Lung microvascular endothelial cell (primary cell): ENCODE data around the gene CHRM1. TPM values are rescaled to one million over a fixed set of nuclear protein-coding genes. Genes with fewer than 3 reads are reported as not detected.
"Not testable (repeated sequence)": the region's sequence is repeated elsewhere in the genome, so short reads cannot be mapped to it uniquely, and the experiment has no call there.

Source experiments
- DNase-seq, 2 donors: peaks; one replicate each; pipeline versions ENCODE4 v3.0.0 to v3.0.0-alpha.2; 2010; ENCODE audit warnings: low read depth in 2 of 2
- total RNA-seq: library from RNA; depleted of rRNA; stranded (reverse); fragments of >200 nt; gene quantifications from 2 replicates; pipeline ENCODE4 v1.2.1, GENCODE V29; 2014

CHRM1 gene, protein sequence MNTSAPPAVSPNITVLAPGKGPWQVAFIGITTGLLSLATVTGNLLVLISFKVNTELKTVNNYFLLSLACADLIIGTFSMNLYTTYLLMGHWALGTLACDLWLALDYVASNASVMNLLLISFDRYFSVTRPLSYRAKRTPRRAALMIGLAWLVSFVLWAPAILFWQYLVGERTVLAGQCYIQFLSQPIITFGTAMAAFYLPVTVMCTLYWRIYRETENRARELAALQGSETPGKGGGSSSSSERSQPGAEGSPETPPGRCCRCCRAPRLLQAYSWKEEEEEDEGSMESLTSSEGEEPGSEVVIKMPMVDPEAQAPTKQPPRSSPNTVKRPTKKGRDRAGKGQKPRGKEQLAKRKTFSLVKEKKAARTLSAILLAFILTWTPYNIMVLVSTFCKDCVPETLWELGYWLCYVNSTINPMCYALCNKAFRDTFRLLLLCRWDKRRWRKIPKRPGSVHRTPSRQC
- total RNA-seq = not detected in 2 replicates

DNA sequence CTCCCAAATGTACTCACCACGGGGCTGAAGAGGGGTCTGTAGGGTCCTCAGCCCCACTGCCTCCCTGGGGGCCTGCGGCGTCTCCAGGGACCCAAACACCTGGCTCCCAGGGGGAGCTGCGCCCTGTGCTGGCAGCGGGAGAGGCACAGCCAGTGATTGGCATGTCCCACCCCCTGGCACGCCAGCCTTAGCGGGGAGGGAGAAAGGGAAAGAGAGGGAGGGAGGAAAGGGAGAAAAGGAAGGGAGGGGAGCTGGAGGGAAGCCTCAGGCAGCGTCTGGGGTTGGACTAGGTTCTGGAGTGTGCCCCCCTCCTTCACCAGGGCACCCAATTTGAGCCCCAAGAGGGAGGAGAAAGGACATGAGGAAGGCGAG lies at the start of gene CHRM1:
Gene CHRM1, minus strand, starts transcription at position 163 of the 372 bp plus-strand sequence. CDS start 10,263 bp downstream, outside the sequence.
- no peak for DNase-seq

DNA sequence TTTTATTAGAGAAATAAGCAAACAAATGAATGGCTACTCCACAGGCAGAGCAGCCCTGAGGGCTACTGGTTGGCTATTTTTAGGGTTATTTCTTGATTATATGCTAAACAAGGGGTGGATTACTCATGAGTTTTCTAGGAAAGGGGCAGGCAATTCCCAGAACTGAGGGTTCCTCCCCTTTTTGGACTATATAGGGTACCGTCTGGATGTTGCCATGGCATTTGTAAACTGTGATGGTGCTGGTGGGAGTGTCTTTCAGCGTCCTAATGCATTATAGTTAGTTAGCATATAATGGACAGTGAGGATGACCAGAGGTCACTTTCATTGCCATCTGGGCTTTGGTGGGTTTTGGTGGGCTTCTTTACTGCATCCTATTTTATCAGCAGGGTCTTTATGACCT lies 44.4 kb upstream of the CHRM1 start:
- DNase-seq = no peak

DNA sequence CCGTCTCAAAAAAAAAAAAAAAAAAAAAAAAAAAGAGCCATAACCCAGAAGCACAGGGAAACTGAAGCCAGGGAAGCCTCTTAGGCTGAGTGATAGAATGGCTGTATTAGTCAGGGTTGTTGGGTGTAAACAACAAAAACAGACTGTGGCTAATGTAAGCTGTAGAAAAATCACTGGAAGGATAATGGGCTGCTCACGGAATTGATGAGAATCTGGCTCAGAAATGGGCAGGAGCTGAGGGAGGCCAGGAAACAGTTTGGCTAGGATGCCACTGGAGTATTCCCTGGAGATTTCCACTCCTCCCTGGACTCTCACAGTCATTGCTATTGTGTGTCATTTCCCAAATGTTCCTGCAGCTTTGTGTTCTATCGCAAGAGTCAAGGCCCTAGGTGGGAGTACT lies 41.2 kb upstream of the CHRM1 start:
- no peak for DNase-seq

DNA sequence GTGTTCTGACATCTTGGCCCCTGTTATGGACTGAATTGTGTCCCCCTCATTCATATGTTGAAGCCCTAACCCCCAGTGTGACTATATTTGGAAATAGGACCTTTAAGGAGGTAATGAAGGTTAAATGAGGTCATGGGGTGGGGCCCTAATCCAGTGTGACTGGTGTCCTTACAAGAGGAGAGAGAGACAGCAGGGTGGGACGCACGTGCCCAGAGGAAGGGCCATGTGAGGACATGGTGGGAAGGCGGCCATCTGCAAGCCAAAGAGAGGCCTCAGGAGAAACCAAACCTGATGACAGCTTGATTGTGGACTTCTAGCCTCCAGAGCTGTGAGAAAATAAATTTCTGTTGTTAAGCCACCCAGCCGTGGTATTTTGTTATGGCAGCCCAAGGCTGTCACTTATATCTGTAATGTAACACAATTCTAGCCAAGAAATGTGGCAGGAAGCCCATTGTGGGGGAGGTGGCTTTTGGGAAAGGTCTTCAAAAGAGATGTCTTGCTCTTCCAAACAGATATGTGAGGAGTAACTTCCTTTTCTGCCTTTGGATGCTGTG lies 39.9 kb upstream of the CHRM1 start:
- DNase-seq = no peak

DNA sequence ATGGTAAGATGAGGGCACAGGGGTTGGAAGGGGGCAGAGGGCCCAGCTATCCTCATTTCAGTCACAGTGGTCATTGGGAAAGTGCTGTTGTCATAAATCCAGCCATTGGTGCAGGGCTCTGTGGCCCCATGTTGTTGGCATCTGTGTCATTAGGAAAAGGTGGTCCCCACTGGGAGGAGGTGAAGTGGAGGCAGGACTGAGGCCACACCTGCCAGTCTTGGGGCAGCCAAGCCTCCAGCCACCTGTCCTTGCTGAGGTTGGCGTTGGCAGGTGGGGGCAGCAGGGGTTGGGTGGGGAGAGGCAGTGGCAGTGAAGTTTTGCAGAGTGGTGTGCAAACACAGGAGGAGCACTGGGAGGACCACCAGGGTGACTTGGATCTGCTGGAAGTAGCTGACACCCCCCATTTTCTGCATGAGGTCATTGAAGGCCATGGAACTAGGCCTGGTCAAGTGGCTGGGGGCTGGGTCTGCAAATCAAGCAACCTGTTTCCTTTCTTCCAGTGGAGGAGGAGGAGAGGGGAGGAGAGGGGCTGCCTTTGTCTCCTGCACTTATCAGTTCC lies 38.3 kb upstream of the CHRM1 start:
- DNase-seq = no peak

- peak in 1 of 2 donors; percentile 38 for DNase-seq
These were observed 37.6 kb upstream of the CHRM1 start for GRCh38 chr11:62958547-62959421.

DNA sequence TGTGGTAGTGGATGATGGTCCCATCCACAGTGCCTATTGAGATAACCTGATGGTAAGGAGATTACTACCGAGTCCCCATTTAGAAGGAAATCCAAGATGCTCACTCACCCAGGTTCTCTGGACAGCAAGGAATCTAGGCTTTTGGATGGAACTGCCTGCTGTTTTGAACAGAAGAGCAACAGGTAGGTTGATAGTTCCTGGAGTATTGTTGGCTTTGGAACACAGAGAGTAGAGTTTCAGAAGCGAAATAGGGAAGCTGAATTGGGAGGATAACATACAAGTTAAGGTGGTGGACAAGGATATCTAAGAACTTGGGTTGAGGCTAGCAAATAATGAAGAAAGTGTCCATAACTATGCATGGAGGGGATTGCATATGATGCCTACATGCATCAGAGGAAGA lies 36.0 kb upstream of the CHRM1 start:
- no peak for DNase-seq

DNA sequence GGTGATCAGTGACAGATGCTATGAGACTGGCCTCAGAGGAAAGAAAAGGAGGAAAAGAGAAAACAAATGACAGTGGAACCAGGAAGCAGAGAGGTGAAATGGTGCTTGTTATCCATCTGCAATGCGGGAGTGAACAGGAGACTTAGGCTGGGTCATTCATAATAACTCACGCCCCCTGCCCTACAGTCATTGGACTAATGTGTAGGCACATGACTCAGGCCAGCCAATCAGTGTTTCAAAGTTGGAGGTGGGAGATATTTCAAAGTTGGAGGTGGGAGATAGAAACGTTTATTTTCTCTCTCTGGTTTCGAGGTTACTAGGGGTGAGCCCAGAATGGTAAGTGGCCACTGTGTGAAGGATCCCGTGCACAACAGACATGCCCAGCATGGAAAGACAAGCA lies 33.3 kb upstream of the CHRM1 start:
- DNase-seq = no peak

GRCh38 chr11:62953811-62954210 lies 32.6 kb upstream of the CHRM1 start:
- DNase-seq = no peak

DNA sequence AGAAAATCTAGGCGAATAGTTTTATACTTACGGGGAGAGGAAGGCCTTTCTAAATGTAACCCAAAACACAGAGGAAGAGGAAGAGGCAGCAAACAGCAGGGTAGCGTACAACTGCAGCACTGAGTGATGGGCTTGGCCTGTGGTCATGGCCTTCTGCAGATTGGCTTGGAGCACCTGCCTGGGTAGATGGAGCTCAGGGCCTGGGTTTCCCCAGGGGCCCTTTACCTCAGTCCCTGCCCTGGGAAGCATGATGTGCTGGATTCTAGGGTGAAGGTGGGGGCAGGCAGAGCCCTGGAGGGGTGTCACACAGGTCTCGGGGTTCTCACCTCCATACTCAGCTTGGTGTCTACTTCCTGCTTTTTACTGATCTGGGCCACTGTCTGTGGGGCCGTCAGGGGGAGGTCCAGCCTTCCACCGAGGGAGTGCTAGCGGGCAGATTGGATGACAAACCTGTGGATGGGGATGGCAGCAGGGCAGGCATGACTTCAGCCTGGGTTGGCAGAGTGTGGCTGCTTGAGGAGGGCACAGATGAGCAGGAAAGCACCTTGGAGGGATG lies 27.7 kb upstream of the CHRM1 start:
- no peak for DNase-seq

DNA sequence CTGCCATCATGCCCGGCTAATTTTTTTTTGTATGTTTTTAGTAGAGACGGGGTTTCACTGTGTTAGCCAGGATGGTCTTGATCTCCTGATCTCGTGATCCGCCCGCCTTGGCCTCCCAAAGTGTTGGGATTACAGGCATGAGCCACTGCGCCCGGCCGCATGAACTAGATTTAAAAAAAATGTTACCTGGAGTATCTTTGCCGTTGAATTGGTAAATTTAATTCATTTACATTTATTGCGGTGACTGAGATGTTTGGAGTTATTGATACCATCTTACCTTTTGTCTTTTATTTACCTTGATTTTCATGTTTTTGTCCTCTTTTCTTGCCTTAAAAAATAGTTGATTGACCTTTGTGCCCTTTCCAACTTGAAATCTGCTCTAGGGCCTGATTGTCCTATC lies 24.4 kb upstream of the CHRM1 start:
- DNase-seq = not testable (repeated sequence)

DNA sequence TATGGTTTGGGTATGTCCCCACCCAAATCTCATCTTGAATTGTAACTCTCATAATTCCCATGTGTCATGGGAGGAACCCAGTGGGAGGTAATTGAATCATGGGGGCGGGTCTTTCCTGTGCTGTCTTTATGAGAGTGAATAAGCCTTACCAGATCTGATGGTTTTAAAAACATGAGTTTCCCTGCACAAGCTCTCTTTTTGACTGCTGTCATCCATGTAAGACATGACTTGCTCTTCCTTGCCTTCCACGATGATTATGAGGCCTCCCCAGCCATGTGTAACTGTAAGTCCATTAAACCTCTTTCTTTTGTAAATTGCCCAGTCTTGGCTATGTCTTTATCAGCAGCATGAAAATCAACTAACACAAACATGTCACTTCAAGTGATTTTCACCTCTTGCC lies 16.4 kb upstream of the CHRM1 start:
- DNase-seq = not testable (repeated sequence)

DNA sequence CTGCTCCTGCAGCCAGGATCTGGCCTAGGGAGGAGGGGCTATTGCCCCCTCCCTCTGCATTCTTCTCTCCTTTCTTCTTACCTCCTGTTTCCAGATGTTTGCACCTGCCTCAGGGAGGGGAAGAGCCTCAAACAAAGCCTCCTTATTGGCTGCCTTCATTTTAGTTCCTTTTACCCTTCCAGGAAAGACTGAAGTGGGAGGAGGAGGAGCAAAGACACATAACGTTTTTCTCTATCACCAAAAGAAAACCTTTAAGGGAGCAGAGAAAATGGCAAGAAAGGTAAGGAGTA lies 13.3 kb upstream of the CHRM1 start:
- DNase-seq = no peak

GRCh38 chr11:62933750-62934495 lies 12.8 kb upstream of the CHRM1 start:
- DNase-seq = no peak

DNA sequence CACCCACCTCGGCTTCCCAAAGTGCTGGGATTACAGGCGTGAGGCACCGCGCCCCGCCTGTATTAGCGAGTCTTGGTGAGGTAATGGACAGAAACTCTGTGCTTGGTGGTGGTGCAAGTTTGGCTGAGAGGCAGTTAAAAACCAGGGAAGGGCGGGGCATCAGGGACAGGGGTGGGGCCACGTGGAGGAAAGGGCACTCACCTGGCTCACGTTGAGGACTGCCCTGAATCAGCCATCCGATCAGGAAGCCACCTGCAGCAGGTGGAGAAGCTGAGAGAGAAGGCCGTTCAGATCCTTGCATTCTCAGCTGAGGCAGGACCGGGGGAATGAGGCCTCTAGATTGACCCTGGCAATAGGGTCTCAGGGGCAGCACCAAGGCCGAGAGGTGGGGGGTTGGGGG lies 12.1 kb upstream of the CHRM1 start:
- no peak for DNase-seq

DNA sequence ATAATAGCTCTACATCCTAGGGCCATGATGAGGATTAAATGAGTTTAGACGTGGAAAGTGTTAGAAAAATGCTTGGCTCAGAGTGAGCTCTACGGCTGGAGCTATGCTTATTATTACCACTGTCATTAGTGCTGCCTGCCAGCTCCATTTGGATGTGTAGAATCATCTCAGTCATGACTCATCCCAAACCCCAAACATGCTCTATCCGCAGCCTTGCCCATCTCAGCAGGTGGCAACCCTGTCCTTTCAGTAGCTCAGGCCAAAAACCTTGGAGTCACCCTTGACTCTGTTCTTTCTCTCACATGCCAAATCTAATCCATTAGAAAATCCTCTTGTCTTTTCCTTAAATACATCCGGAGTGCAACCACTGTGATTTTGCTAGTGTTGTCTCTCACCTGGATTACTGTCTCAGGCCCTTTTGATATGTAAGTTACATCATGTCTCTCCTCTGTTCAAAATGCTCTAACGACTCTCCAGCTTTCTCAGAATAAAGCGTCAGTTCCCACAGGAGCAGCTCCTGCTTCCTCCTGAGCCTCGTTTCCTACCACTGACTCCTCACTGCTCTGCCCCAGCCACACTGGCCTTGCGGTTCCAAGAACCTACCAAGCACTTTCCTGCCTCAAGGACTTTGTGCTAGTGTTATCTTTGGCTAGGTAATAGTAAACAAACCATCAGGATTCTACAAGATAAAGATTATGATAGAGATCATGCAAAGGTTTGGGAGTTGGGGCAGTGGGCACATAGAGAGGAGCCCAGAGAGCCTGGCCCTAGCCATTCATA lies 10.5 kb upstream of the CHRM1 start:
- no peak for DNase-seq

GRCh38 chr11:62930666-62931065 lies 9.5 kb upstream of the CHRM1 start:
- DNase-seq = no peak

- no peak for DNase-seq
These were observed 9.0 kb upstream of the CHRM1 start for GRCh38 chr11:62930157-62930556.

- DNase-seq = no peak
These were observed 6.8 kb upstream of the CHRM1 start for GRCh38 chr11:62928011-62928410.

GRCh38 chr11:62926680-62927455 lies 5.7 kb upstream of the CHRM1 start:
- DNase-seq = no peak
